ENCODE results near the gene PIR.

DNA sequence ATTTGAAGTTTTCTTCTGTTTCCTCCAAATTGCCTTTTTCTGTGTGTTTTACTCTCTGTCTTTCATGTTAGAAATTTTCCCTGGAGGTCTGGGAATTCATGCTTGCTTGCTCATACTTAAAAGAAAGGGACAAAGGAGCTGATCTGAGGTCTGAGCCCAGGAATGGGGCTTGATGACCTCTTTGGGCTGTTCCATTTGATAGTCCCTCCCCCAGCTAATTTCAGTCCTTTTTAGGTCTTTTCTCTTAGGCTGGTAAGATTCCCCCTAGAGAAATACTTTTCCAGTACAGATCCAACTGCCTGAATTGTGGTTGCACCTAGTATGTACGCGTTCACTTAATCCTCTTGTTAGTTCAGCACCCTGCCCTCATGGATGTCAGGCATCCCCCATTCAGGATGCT lies 152.3 kb downstream of the PIR start:
- TF ChIP-seq, protein P1, sequence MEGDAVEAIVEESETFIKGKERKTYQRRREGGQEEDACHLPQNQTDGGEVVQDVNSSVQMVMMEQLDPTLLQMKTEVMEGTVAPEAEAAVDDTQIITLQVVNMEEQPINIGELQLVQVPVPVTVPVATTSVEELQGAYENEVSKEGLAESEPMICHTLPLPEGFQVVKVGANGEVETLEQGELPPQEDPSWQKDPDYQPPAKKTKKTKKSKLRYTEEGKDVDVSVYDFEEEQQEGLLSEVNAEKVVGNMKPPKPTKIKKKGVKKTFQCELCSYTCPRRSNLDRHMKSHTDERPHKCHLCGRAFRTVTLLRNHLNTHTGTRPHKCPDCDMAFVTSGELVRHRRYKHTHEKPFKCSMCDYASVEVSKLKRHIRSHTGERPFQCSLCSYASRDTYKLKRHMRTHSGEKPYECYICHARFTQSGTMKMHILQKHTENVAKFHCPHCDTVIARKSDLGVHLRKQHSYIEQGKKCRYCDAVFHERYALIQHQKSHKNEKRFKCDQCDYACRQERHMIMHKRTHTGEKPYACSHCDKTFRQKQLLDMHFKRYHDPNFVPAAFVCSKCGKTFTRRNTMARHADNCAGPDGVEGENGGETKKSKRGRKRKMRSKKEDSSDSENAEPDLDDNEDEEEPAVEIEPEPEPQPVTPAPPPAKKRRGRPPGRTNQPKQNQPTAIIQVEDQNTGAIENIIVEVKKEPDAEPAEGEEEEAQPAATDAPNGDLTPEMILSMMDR (conservative IDR thresholded peaks at IDR 0.05; ENCODE audit: low read length) = no peak
- no peak for TF ChIP-seq EZH2phosphoT487 (IDR thresholded peaks at IDR 0.05; ENCODE audit: borderline replicate concordance, low read depth, low read length)
